Measurements from ENCODE around the gene CNTNAP4.

- no peak for TF ChIP-seq REST (IDR thresholded peaks at IDR 0.05; ENCODE audit: insufficient read depth in 1 of 2, low read depth in 2 of 2, low read length in 2 of 2)
- no peak for TF ChIP-seq SIN3A (IDR thresholded peaks at IDR 0.05; ENCODE audit: borderline replicate concordance, insufficient read depth, low read length)
Measured at GRCh38 chr16:76478105-76478504, 200.9 kb downstream of the CNTNAP4 start.
